NCI-H69 (cell line): ENCODE measurements around the gene PBRM1.
A peak's percentile ranks its signal among the peaks of the same experiment; 100 is the strongest.
"Not testable (repeated sequence)": the region's sequence is repeated elsewhere in the genome, so short reads cannot be mapped to it uniquely, and the experiment has no call there.

ENCODE experiments used
- DNase-seq: peaks from one replicate; lab custom pipeline; 2025; lab: John Stamatoyannopoulos, UW

PBRM1 gene

DNA sequence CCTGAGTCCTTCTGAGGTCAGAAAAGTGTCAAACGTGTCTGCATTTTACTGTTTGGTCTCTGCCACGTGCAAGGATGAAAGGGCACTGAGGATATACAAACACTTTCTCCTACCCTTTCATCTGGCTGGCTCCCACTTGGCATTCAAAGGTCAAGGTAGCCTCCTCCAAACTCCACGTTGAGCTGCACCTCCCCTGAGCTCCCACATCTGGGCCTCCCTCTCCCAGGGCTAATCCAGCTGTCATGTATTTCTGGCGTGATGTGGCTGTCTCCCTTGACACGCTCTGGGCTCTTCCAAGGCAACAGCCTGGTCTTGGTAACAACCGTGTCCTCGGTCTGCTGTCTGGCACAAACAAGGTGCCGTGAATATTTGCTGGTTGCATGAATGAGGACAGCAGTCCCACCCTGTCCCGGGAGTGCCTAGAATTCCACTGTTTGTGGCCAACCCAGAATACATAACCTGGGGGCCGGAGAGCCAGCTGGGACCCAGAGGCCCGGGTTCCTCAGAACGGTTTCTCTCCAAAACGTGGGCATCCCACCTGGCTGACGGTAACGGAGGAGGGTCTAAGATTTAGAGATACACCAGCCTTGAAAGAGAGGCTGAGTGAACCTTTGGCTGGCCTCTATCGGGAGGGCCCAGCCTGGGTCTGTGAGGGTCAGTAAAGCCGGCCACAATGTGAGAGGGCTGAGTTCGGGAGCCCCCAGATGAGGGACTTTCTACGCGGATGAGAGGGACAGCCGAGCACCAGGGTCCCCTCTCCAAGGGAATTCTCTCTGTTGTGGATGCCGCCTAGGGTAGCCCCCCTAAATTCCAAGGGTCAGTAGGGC, 19.1 kb upstream of the PBRM1 start:
- DNase-seq = peak; percentile 43

DNA sequence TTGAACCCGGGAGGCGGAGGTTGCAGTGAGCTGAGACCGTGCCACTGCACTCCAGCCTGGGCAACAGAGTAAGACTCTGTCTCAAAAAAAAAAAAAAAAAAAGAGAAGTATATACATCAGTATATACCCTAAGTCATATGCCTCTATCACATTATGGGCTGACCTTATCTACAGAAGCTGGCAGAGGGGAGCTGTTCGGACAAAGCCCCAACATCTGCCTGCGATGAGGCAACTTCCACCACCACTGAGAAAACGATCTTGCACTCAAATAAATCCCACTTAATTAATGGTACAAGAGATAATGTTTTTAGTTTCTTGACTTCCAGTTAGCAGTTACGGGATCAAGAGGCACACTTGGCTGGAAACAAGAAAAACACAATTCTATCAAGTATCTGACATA, 17.6 kb upstream of the PBRM1 start:
- DNase-seq = no peak

DNA sequence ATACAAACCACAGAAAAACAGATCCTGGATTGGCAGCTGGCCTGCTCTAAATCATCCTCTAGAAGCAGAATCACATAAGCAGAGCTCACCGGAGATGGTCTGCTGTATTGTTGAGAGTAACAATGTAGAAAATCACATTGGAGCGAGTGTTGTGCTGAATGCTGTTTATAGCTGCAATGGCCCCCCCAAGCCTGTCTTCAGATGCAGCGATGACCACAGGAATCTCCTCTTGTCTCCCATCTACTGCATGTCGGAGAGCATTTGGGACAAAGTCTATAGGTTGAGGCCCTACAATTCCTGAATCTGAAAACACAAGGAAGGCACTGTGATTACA, 11.9 kb upstream of the PBRM1 start:
- no peak for DNase-seq

DNA sequence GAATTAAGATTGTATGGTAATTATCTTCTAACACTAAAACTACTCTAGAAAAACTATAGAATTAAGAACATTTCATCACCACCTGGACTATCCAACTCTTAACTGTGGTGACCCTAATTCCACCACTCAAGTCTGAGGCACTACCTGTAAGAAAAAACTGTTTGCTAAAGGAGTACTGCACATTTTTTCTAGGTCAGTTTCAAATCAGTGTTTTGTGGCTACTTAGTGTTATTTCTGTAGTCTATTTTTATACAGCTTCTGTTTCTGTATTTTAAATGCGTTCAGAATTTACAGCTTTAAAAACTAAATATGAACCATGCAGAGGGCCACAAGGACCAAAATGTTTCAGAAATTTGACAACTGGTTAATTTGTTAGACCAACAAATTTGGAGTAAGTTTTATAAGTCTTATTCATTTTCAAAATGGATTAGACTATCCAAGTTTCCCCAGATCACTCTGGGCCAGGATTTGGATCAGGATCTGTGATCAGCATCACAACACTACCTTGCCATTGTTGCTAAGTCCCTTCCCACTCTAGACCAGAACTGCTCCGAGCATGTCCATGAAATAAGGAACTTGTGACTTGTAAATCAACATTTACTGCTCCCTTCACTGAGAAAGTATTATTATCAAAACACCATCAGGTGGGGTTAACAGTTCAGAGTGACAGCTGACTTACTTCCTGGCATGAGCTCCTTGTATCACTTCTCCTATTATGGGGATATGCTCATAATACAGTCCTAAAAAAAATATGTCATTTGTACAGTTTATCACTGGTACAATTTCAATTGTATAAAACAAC, 11.3 kb upstream of the PBRM1 start:
- DNase-seq = no peak

DNA sequence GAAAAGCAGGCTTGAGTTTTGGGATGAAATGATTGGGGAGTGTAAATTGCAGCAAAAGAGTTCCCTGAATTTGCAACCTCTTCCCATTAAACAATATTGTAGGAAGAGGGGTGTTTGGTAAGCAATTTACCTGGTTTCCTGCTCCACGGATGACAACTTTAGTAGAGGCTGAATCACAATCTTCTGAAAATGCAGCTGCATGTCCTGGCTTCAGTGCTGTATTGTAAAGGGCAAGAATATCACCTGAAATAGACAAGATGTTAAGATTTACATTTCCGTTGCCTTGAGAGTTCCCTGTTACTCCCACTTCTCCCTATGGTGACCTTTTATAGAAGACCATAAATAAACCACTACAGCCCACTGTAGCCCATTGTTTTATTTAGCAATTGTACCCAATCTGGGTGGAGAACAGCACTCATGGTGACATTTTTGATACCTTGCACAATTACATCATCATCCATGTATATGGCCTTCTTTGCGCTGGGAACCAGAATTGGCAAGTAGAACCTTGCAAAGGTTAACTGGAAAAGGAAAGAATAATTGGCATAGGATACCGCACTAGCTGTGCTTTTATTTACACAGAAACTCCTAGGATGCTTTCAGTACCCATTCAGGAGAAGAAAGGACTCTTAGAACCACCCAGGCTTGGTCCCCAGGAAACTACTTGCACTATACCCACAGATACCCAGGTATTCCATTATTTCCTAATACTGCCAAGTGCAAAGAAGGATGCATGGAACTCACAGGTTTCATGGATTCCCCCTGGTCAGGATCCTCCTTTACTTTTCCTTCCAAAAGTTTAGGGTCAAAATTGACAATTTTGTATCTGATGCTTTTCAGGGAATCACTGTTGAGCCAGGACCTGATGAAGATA, 10.3 kb upstream of the PBRM1 start:
- DNase-seq = no peak

DNA sequence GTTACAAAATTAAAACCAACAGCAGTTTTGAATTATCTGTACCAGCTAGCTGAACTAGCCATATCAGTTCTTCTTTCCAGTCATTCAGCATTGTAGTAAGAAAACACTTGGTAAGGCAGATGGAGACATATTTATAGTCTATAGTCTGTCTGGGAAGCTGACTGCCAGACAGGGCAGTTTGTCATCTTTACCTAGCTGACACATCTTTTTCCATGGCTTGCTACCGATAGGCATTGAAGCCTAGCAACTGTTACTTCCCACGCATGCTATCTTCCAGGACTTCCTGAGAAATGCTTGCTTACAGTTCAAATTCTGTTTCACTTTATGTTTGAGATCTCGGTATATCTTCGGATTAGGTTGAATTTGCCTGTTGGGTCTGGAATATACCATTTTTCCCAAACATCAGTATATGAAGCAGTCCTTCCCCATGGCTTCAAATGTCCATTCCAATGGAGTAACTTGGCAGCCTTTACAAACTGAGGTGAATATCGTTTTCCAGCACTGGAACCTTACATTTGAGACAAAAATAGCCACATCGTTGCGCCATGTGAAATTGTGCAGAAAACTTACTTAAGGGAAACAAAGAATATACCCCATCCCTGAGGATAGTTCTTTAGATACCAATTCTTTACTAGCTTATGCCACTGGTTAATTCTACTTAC, 8.9 kb upstream of the PBRM1 start:
- DNase-seq = no peak

DNA sequence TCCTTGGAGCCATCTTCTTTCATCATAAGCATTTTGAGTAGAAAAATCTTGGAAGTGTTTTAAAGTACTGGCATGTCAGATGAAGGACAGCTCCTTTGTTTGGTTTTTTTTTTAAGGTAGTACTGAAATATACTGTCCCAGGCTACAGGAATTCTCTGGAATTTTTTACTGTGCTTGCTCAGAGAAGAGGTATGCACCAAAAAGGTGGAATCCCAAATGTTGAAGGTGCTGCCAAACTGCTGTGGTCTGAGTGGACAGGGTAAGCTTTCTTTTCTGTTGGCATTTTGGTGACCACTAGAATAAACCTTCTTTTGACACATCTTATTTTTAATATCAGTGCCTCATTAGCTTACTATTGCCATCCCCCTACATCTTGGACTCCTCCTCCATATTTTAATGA, 7.4 kb upstream of the PBRM1 start:
- DNase-seq = no peak

DNA sequence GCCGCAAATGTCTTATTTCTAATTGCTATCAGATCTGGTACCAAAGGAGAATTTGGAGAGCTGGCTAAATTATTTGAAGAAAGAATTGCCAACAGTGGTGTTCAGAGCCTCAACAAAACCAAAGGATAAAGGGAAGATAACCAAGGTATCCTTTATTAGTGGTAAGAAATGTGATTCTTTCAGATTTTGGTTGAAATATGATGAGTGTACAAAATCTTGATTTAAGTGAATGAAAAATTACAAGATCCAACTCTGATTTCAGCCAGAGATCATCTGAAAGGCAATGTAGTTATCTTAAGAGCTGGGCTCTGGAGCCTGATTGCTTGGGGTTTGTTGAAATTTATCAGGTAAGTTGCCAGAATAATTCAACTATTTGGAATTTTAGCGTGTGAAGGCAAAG, 4.8 kb upstream of the PBRM1 start:
- no peak for DNase-seq

DNA sequence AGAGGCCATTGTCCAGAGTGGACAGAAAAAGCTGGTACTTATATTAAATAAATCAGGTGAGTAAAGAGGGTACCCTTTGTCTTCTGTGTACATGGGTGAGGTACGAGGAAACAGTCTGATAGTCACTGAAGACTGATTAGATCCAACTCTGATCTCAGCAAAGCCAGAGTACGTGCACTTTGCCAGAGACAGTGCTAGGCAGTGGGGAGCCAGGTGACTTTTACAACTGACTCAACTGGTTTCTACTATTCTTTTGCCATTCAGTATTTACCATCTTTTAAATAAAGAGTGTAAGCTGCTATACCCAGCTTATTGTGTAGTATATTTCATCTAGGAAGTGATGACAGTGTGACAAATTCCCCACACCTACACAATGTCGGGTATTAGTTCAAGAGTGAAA, 3.4 kb upstream of the PBRM1 start:
- no peak for DNase-seq

DNA sequence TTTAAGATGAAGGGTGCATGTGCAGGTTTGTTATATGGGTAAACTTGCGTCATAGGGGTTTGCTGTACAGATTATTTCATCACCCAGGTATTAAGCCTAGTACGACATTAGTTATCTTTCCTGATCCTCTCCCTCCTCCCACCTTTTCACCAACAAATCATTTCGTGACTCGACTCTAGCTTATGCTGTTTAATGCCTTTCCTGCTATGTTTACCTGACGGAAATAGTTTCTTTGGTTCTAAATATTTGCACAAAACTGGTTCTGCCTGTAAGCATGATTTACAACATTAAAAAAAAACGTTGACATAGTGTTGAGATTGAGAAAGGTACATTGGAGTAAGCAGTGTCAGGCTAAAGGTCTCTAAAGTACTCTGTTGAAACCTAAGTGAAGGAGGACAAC, 2.6 kb upstream of the PBRM1 start:
- no peak for DNase-seq

DNA sequence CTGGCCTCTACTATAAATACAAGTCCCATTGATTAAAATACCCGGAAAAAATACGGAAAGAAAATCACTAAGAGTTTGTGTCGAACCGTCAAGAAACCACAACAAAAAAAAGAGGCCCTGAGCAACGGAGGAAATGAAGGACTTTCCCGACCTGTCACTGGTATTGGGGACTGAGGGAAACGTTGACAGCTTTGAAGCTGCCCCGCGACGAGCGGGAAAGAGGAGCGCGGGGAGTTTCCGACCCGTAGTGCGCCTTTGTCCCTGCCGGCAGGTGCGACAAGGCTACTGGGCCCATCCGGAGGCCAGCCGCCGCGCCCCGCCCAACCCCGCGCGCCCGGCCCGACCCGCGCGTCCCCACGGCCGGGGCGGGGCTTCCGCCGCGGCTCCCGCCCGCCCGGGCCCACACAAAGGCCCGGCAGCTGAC, 416 bp downstream of the PBRM1 start:
- DNase-seq = peak; percentile 90

DNA sequence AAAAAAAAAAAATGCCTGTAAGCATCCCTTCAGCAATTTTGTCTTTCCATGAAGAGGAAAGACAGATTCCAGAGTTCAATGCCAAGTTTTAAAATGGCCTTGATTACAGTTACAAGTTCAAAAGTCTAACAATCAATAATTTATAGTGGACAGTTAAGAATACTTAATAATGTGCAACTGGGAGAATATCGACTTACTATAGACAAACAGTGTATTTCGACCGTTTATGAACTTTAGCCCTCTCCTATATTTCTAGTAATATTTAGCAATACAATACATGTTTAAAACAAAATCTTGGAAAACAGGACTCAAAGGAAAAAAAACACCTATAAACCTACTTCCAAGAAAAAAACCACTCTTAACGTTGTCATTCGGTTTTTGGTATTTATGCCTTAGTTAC, 1.5 kb downstream of the PBRM1 start:
- DNase-seq = no peak

DNA sequence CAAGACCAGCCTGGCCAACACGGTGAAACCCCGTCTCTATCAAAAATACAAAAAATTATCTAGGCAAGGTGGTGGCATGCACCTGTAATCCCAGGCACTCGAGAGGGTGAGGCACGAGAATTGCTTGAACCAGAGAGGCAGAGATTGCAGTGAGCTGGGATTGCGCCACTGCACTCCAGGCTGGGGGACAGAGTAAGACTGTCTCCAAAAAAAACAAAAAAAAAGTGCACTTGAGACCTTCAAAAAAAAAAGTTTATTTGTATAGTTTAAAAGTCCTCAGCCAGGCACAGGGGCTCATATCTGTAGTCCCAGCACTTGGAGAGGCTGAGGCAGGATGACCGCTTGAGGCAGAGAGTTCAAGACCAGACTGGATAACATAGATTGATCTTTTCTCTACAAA, 2.1 kb downstream of the PBRM1 start:
- DNase-seq = no peak

DNA sequence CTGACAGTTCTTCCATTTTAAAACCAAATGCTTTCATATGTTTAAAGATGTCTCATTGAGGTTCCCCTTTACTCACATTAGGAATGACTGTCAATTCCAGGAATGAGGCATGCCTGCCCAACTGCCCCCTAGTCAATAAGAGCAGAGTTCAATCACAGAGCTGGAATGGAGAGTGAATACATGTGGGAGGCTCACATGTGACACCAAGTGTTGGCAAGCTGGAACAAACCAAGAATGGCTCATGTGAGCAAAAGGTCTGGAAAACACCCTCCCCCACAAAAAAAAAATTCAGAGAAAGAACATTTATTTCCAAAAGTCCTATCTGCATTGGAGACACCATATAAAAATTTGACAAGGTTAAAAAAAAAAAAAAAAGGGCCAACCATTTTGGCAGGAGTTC, 3.7 kb downstream of the PBRM1 start:
- no peak for DNase-seq

DNA sequence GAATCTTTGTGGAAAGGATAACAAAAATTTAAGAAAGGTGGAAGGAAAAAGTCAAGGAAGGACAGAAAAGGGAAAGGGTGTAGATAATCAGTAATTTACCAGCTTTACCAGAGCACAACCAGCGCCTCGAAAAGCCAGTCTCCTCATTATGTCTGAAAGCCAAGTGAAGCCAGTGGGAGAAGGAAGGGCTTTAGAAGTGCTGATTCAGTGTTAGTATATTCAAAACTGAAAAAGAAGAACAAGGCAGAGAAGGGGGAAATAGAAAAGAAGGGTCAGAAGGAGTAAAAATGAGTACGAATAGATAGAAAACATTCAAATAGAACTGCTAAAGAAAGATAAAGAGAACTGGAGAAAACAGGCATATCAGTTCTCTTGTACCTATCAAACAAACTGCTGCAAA, 4.1 kb downstream of the PBRM1 start:
- DNase-seq = no peak

DNA sequence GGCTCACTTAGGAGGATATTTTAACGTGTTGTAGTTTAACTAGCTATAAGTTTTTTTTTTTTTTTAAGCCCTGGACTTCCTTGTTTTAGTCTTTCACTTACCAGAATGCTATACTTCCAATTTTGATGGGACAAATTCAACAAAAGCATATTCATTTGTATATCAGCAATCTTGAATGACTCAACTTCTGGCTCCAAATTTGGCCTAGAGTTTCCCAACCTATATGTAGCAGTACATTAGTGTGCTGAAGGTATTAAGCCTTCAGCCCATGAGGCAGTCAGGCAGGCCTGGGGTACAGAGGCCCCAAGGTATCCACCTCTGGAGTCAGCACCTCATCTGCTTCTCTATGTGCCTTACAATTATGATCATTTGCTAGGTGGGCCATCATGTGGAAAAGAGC, 5.9 kb downstream of the PBRM1 start:
- no peak for DNase-seq

DNA sequence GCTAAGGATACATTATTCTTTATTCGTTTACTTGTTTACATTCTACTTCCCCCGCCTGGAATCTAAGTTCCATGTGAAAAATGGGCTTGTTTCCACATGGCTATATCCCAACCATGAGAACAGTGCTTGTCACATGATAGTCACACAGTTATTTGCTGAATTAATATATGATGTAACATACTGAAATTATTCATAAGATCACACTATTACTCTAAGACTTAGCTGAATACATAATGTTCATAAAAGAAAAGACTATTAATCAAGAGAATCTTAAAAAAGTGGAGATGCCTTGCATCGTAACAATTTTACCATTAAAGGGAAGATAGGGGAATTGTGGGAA, 6.5 kb downstream of the PBRM1 start:
- DNase-seq = no peak

DNA sequence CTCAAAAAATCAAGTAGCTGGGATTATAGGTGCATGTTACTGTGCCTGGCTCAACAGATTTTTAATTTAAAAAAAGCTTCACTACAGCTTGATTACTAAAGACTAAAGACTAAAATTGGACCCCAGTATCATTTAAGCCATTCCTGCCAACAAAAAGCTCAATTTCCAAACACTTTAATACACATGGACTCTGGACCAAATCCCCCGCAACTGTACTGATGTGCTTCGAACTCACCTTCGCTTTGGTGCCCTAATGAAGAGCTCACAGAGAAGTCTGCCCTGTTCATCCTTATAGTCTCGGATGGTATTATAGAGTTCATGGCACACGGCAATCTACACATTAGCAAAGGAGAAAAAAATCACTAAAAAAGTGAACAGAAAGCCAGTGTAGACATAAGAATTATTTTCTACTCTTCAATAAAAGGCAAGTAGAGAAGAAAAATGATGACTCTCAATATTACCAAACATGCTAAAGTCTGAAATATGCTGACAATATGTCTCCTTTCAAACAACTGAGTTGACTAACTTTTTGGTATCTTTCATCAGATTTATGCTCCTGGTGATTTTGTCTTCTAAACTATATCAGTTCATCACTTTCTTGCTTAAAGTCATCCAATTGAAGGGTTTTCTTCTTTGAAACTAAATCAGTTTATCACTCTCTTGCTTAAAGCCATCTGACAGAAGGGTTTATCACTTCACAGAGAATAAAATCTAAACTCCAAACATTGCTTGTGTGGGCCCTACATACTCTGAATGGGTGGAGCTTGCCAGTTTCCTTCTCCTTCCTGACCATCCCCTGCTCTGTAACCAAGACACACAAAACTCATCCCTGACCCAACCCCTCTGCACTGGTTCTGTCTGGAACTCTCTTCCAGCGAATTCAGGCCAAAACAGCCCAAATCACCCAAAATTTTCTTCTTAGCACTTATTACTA, 7.2 kb downstream of the PBRM1 start:
- DNase-seq = no peak

DNA sequence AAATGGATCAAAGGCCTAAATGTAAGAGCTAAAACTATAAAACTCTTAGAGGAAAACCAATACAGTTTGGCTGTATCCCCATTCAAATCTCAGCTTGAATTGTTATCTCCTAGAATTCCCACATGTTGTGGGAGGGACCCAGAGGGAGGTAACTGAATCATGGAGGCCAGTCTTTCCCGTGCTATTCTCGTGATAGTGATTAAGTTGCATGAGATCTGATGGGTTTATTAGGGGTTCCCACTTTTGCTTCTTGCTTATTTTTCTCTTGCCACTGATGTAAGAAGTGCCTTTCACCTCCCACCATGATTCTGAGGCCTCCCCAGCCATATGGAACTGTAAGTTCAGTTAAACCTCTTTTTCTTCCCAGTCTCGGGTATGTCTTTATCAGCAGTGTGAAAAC, 9.5 kb downstream of the PBRM1 start:
- DNase-seq = not testable (repeated sequence)

DNA sequence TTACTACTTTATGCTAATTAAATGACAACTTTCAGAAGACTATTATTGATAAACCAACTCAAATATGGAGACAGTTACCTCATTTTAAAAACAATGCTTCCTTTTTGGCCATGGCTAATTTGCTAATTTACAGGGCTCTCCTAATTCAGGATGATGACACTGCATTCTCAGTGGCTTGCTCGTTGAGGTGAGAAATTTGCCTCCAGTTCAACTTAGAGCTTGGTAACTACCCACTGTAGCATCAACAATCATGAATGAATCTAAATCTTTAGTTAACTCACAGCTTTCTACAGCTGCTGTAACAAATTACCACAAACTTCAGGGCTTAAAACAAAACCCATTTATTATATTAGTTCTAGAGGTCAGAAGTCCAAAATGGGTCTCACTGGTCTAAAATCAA, 14.0 kb downstream of the PBRM1 start:
- DNase-seq = no peak
